Activated T-cell treated with anti-CD3 and anti-CD28 coated beads for 4 hours (primary cell): ENCODE data around the gene UBQLNL.

Source experiments
- DNase-seq: peaks from one replicate; pipeline ENCODE4 v3.0.0-alpha.2; 2020

Gene UBQLNL

GRCh38 chr11:5507177-5507932, 9.1 kb downstream of the UBQLNL start:
- DNase-seq = no peak

DNA sequence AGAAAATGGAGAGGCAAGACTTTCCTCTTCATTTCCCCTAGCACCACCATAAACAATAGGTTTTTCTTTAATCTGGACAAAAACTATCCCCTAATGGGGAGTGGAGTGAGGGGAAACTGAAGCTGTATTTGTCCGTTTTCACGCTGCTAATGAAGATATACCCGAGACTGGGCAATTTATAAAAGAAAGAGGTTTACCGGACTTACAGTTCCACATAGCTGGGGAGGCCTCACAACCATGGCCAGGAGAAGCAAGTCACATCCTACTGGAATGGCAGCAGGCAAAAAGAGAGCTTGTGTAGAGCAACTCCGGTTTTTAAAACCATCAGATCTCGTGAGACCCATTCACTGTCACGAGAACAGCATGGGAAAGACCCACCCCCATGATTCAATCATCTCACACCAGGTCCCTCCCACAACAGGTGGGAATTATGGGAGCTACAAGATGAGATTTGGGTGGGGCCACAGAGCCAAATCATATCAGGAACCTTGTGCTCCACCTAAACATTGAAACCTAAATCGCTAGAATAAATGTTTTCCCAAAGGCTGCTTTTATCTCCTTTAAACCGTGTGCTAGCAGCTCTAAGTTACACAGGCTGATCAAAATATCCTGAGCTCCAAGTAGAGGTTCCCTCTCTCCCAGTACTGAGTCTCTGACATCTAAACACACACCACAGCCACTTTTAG, 11.0 kb downstream of the UBQLNL start:
- no peak for DNase-seq

DNA sequence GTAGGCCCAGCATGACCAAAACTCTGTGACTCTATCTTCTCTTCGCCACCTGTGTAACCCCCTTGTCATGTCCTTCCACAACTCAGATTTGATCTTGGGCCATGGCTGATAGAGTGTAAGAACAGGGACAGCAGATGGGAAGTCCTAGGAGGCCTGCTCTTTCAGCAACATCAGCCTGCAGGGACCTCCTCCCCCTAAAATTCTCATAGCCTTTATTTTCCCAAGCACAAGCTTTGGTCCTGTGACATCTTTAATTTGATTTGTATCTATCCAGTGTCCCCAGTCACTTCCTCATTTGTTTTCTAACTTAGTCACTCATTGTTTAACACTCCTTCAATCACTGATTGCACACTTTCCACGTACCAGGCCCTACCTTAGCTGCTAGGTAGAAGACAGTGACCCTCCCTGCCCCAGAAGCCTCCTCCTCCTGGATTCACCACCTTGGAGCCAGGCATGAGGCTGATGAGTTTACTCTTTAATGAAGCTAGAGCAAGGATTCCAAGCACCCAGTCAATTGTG, 12.0 kb downstream of the UBQLNL start:
- no peak for DNase-seq

GRCh38 chr11:5500393-5500801, 16.1 kb downstream of the UBQLNL start:
- DNase-seq = no peak

DNA sequence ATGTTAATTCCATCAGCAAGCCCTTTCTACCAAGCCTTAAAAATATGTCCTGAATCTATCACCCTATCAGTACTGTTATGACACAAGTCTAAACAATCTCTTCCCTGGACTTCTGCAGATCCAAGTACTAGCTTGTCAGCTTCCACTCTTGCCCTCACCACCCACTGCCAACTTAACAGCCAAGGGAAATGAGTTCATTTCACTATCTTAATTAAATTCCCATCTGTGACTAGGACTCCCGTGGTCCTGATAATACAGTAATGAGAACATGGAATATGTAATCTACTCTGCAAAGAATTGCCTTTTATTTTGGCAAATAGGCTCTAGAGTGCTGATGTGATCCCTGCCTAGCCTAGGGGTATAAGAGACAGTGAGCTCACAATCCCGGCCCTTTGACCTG, 16.8 kb downstream of the UBQLNL start:
- no peak for DNase-seq

DNA sequence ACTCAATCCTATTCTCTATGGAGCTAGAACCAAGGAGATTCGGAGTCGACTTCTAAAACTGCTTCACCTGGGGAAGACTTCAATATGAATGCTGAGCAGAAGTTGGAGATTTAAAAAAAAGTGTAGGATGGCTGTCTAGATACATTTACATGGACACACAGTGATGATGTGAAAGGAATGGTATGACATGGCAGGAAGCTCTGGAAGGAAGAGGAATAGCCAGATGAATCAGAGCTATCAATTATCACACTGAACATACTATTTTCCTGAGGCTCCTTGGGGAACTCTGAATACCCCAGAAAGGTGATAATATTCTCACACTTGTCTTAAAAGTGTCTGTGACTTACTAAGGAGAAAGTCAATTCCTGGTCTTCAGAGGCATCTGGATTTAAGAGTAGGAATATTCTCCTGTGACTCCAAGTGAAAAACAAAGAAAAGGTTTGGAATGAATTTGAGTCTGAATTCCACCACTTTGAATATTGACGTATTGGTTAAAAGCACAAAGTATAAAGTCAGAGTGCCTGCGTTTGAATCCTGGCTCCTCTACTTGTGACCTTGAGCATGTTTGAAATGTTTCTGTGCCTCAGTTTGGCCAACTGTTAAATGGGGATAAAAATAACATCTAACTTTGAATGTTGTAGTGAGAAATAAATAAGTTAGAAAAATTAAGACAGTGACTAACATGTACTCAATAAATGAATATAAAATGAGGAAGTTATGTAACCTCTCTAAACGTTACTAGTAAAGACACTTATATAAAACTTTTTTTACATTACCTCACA, 26.7 kb downstream of the UBQLNL start:
- no peak for DNase-seq

- DNase-seq = no peak
Measured at GRCh38 chr11:5488798-5489399, 27.6 kb downstream of the UBQLNL start.

DNA sequence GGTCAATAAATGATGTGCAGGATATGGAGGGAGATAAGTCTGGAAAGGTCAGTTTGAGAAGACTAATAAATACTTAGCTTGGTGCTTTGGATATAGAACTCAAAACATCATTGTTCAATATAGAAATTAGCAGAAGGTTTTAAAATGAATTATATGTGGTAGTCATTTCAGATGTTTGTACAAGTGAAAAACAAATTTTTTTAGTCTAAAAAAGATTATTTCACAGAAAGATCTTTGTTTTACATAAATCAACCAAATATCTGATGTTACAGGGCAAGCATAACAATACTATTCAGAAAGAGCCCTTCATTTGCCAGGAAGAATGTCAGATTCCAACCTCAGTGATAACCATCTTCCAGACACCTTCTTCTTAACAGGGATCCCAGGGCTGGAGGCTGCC, 28.1 kb downstream of the UBQLNL start, which contains the start of gene OR52D1:
OR52D1 (plus strand) TSS at position 301 of the 400 bp plus-strand sequence; CDS start at position 323, 22 bp downstream.
- no peak for DNase-seq

GRCh38 chr11:5486421-5486820, 30.1 kb downstream of the UBQLNL start:
- DNase-seq = no peak

- DNase-seq = no peak
Measured at GRCh38 chr11:5486003-5486402, 30.5 kb downstream of the UBQLNL start.

- DNase-seq = peak; percentile 16
Measured at GRCh38 chr11:5476186-5476819, 40.2 kb downstream of the UBQLNL start.

DNA sequence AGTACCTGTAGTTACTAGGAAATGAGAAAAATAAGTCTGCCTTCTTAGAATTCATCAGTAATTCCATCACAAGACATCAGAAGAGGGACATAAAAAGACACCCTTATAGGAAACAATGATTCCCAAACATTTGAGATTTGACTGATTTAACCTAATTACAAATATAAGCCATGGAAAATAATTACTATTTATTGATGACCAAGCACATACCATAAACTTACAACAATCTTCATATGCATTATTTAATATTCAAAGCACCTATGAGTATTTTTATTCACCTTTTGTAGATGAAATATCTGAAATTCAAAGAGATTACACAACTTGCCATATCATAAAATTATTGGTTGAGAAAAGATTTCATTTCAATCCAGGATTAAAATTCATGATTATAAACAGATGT, 42.6 kb downstream of the UBQLNL start:
- DNase-seq = no peak

- DNase-seq = no peak
Measured at GRCh38 chr11:5467527-5467926, 49.0 kb downstream of the UBQLNL start.
